B cell (primary cell): ENCODE measurements around the gene ASPRV1. TPM values are rescaled to one million over a fixed set of nuclear protein-coding genes. Genes with fewer than 3 reads are reported as not detected.

ENCODE experiments used
- ATAC-seq: fragments of 200-7000 bp; cut with Tn5 transposase; one replicate; pipeline ENCODE4 v1.10.0; 2021; ENCODE audit warnings: low read depth, mild to moderate bottlenecking, moderate number of reproducible peaks, moderate library complexity
- CTCF ChIA-PET: fragments of 350-600 bp; sonication (Branson Sonifier 250); formaldehyde crosslinking; loops from one replicate; lab custom pipeline; 2021; ENCODE audit warnings: antibody characterized with exemption, inconsistent platforms; lab: Charles Lee
- POLR2A ChIA-PET: fragments of 350-600 bp; sonication (Branson Sonifier 250); formaldehyde crosslinking; loops from one replicate; lab custom pipeline; 2021; ENCODE audit warnings: antibody characterized with exemption; lab: Charles Lee
- DNase-seq: peaks from one replicate; pipeline ENCODE4 v3.0.0; 2013
- H2AFZ ChIP-seq: 2 replicates; pipeline ENCODE4 v1.6.1; 2012; ENCODE audit warnings: mild to moderate bottlenecking, low read depth, low read length; ENCODE audit not compliant: insufficient read depth, poor library complexity, severe bottlenecking
- H3K27ac ChIP-seq, 2 donors: 1 replicate in 1 of 2; 2 replicates in 1 of 2; pipeline ENCODE4 v1.5.1; 2012 to 2013; ENCODE audit warnings: low read length in 2 of 2, mild to moderate bottlenecking in 2 of 2, moderate library complexity in 1 of 2
- H3K27me3 ChIP-seq, 4 experiments: fragments of 200-600 bp in 1 of 4; sonication (generic) in 1 of 4; replicated peaks in 1 of 4; 1 replicate in 2 of 4; 2 replicates in 2 of 4; pipeline versions ENCODE4 v1.6.1 to v1.7.0; 2013 to 2016; ENCODE audit warnings: low read length in 3 of 4, mild to moderate bottlenecking in 2 of 4, mixed read lengths in 1 of 4, moderate library complexity in 1 of 4; ENCODE audit not compliant: insufficient read depth in 4 of 4, control insufficient read depth in 3 of 4; ENCODE audit errors: control extremely low read depth in 1 of 4
- H3K36me3 ChIP-seq, 2 experiments: replicated peaks in 1 of 2; 1 replicate in 1 of 2; 2 replicates in 1 of 2; pipeline versions ENCODE4 v1.6.1 to v1.7.1; 2013; ENCODE audit warnings: low read length in 1 of 2; ENCODE audit not compliant: insufficient read depth in 2 of 2, control insufficient read depth in 1 of 2; ENCODE audit errors: control extremely low read depth in 1 of 2, extremely low read depth in 1 of 2
- H3K4me1 ChIP-seq, 2 donors: fragments of 200-600 bp in 1 of 2; sonication (generic) in 1 of 2; 1 replicate in 1 of 2; 2 replicates in 1 of 2; pipeline versions ENCODE4 v1.5.1 to v1.6.1; 2013 to 2017; ENCODE audit warnings: low read length in 2 of 2; ENCODE audit not compliant: control insufficient read depth in 2 of 2, insufficient read depth in 2 of 2
- H3K4me2 ChIP-seq: replicated peaks from 2 replicates; pipeline ENCODE3; 2012; ENCODE audit warnings: mild to moderate bottlenecking, low read depth, low read length; ENCODE audit not compliant: poor library complexity, severe bottlenecking
- H3K4me3 ChIP-seq, 5 experiments: fragments of 200-600 bp in 1 of 5; sonication (generic) in 1 of 5; 1 replicate in 3 of 5; 2 replicates in 2 of 5; pipeline versions ENCODE4 v1.5.1 to v1.7.0; 2011 to 2016; ENCODE audit warnings: low read length in 4 of 5, mild to moderate bottlenecking in 4 of 5, low read depth in 2 of 5, control low read depth in 1 of 5, moderate library complexity in 1 of 5; ENCODE audit not compliant: insufficient read depth in 1 of 5; ENCODE audit errors: control extremely low read depth in 1 of 5, extremely low read depth in 1 of 5
- H3K79me2 ChIP-seq: fragments of 200-600 bp; sonication (generic); one replicate; pipeline ENCODE4 v1.6.0; 2016; ENCODE audit warnings: low read length; ENCODE audit not compliant: control insufficient read depth, insufficient read depth
- H3K9ac ChIP-seq: fragments of 200-600 bp; sonication (generic); 2 replicates; pipeline ENCODE4 v1.6.1; 2017; ENCODE audit warnings: mild to moderate bottlenecking, low read length, moderate library complexity
- H3K9me3 ChIP-seq, 3 donors: one replicate each; pipeline versions ENCODE4 v1.6.1 to v1.7.1; 2013; ENCODE audit warnings: low read length in 2 of 3; ENCODE audit not compliant: control insufficient read depth in 2 of 3, insufficient read depth in 1 of 3; ENCODE audit errors: control extremely low read depth in 1 of 3
- H4K20me1 ChIP-seq: 2 replicates; pipeline ENCODE4 v1.6.0; 2012; ENCODE audit warnings: mild to moderate bottlenecking, low read length; ENCODE audit not compliant: insufficient read depth, control insufficient read depth, poor library complexity, severe bottlenecking
- H3K27ac Mint-ChIP-seq: one replicate; pipeline ENCODE4 v1.8.0; 2021; ENCODE audit warnings: mixed read lengths
- H3K27me3 Mint-ChIP-seq: one replicate; pipeline ENCODE4 v1.8.0; 2021; ENCODE audit warnings: mixed read lengths
- H3K4me1 Mint-ChIP-seq: one replicate; pipeline ENCODE4 v1.8.0; 2021; ENCODE audit warnings: mixed read lengths
- H3K4me3 Mint-ChIP-seq: one replicate; pipeline ENCODE4 v1.8.0; 2021; ENCODE audit warnings: mixed read lengths
- H3K9me3 Mint-ChIP-seq: one replicate; pipeline ENCODE4 v1.8.0; 2022; ENCODE audit warnings: mixed read lengths; ENCODE audit not compliant: insufficient read depth
- EZH2 ChIP-seq: IDR thresholded peaks from 2 replicates; pipeline ENCODE4 v1.6.1; 2012; ENCODE audit warnings: borderline replicate concordance, low read depth, mild to moderate bottlenecking, moderate library complexity, low read length; ENCODE audit not compliant: insufficient read depth, poor library complexity, severe bottlenecking
- WGBS: methylation state at CpG from one replicate; pipeline ENCODE4 v1.1.5; 2013; ENCODE audit warnings: missing lambda C conversion rate; ENCODE audit not compliant: insufficient coverage; 5-methylcytosine and 5-hydroxymethylcytosine counted together
- intact Hi-C: fragments of 100-400 bp; cut with micrococcal nuclease; formaldehyde crosslinking; loops from one replicate; pipeline ENCODE4 v1.10.0; 2022
- polyA plus RNA-seq: library from polyadenylated mRNA; depleted of rRNA; stranded (reverse); fragments of >200 nt; gene quantifications from 2 replicates; pipeline ENCODE4 v1.2.3, GENCODE V29; 2012
- total RNA-seq, 2 donors: library from RNA; stranded (reverse); fragments of 120-200 nt in 1 of 2; gene quantifications; 1 replicate in 1 of 2; 2 replicates in 1 of 2; pipeline versions ENCODE4 v1.2.3 to v1.2.4, GENCODE V29; 2013 to 2022
- TF ChIP-seq, protein P1 (sequence below): fragments of 200-600 bp; IDR thresholded peaks from one replicate; pipeline ENCODE4 v1.8.0; 2022; ENCODE audit warnings: antibody characterized with exemption, mild to moderate bottlenecking

Gene ASPRV1
- total and polyA plus RNA-seq, 2 donors (not counting 1 experiment from before 2014, with no cell fraction given): 1.1 TPM

DNA sequence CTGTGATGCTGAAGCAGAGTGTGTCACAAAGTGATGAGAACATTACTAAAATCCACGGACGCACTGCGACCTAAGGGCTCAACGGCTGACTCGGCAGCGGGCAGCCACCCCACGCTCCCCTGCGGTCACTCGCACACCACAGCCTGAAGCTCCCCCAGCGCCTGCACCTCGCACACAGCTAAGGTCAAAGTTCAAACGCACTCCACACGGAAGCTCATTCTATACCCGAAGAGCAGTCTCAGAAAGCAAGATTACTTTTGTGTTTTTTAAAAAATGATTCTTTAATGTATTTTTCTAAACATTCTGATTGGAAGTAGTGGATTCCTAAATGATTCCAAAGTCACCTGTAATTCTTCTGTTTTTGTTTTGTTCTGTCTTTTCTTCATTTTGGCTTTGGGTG, 21.7 kb downstream of the ASPRV1 start:
- H3K27ac Mint-ChIP-seq: no peak overlapping the region
- Histone ChIP-seq H3K9ac (no peak overlapping the region), H3K4me2 (no peak overlapping the region), H3K27me3 (no peaks in the 10 kb centered on the region), H3K27ac (no peak overlapping the region), H3K4me3 (no peak overlapping the region), H3K9me3 (no peaks in the 10 kb centered on the region), H3K79me2 (no peaks in the 10 kb centered on the region), H3K36me3 (peaks cover 4 to 63% of the 10 kb centered on the region in 2 experiments), H3K4me1 (no peaks in the 10 kb centered on the region), H2AFZ (no peak overlapping the region), H4K20me1 (no peaks in the 10 kb centered on the region)
- no peak for TF ChIP-seq EZH2
- TF ChIP-seq, protein P1, sequence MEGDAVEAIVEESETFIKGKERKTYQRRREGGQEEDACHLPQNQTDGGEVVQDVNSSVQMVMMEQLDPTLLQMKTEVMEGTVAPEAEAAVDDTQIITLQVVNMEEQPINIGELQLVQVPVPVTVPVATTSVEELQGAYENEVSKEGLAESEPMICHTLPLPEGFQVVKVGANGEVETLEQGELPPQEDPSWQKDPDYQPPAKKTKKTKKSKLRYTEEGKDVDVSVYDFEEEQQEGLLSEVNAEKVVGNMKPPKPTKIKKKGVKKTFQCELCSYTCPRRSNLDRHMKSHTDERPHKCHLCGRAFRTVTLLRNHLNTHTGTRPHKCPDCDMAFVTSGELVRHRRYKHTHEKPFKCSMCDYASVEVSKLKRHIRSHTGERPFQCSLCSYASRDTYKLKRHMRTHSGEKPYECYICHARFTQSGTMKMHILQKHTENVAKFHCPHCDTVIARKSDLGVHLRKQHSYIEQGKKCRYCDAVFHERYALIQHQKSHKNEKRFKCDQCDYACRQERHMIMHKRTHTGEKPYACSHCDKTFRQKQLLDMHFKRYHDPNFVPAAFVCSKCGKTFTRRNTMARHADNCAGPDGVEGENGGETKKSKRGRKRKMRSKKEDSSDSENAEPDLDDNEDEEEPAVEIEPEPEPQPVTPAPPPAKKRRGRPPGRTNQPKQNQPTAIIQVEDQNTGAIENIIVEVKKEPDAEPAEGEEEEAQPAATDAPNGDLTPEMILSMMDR: no peak
- intact Hi-C loops: no loop called here
- no peaks in the 10 kb centered on the region for H3K27me3 Mint-ChIP-seq
- POLR2A ChIA-PET: no interaction called here
- WGBS: 98% methylated on average over 8 of the region's 14 CpGs
- ATAC-seq: no peak
- H3K9me3 Mint-ChIP-seq: no peaks in the 10 kb centered on the region
- H3K4me1 Mint-ChIP-seq: no peaks in the 10 kb centered on the region
- CTCF ChIA-PET: no interaction called here
- no peak for DNase-seq
- H3K4me3 Mint-ChIP-seq: no peak overlapping the region

DNA sequence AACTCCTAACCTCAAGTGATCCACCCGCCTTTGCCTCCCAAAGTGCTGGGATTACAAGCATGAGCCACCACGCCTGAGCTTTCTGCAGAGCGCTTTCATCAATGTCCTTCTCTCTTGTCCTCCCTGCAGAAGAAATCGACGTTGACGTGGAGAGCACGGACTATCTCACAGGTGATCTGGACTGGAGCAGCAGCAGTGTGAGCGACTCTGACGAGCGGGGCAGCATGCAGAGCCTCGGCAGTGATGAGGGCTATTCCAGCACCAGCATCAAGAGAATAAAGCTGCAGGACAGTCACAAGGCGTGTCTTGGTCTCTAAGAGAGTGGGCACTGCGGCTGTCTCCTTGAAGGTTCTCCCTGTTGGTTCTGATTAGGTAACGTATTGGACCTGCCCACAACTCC, 23.5 kb downstream of the ASPRV1 start:
- WGBS: 98% methylated on average over 14 of the region's 14 CpGs

More for the DNA sequence above, 23.5 kb downstream of the ASPRV1 start:
- Histone ChIP-seq H3K9ac (no peak overlapping the region), H3K4me3 (no peak overlapping the region), H4K20me1 (no peaks in the 10 kb centered on the region), H3K27ac (no peak overlapping the region), H3K9me3 (no peaks in the 10 kb centered on the region), H2AFZ (no peak overlapping the region), H3K4me1 (no peaks in the 10 kb centered on the region), H3K79me2 (no peaks in the 10 kb centered on the region), H3K4me2 (no peak overlapping the region), H3K36me3 (peaks cover 4 to 59% of the 10 kb centered on the region in 2 experiments), H3K27me3 (no peaks in the 10 kb centered on the region)
- Mint-ChIP-seq H3K4me1 (peaks cover 5% of the 10 kb centered on the region), H3K27me3 (no peaks in the 10 kb centered on the region), H3K4me3 (no peak overlapping the region), H3K9me3 (no peaks in the 10 kb centered on the region), H3K27ac (no peak overlapping the region)
- ChIA-PET CTCF (interaction anchor here (0.6 kb wide), 1 partner anchor 75 kb away, joined by 3 read pairs; no protein-coding TSS in a partner anchor), POLR2A (no interaction called here)
- intact Hi-C loops: no loop called here
- TF ChIP-seq EZH2: no peak
- TF ChIP-seq, protein P1: no peak
- ATAC-seq (no peak), DNase-seq (no peak)
